T-cell (primary cell): ENCODE data around the gene FANCL. TPM values are rescaled to one million over a fixed set of nuclear protein-coding genes. Genes with fewer than 3 reads are reported as not detected.

Source experiments
- ATAC-seq, 4 experiments: fragments of 200-7000 bp in 3 of 4; fragments of 150-1000 bp in 1 of 4; cut with Tn5 transposase; replicated peaks in 1 of 4; 1 replicate in 3 of 4; 2 replicates in 1 of 4; pipeline ENCODE4 v1.10.0; 2021; ENCODE audit warnings: moderate library complexity in 3 of 4, mild to moderate bottlenecking in 2 of 4, moderate number of reproducible peaks in 1 of 4
- CTCF ChIA-PET, 2 donors: fragments of 300-600 bp; sonication (Branson Sonifier 250); formaldehyde crosslinking; loops; one replicate each; lab custom pipeline; 2022; ENCODE audit warnings: antibody characterized with exemption in 2 of 2; lab: Charles Lee
- POLR2A ChIA-PET, 2 donors: fragments of 300-600 bp; sonication (Branson Sonifier 250); formaldehyde crosslinking; loops; one replicate each; lab custom pipeline; 2022; ENCODE audit warnings: antibody characterized with exemption in 2 of 2; lab: Charles Lee
- DNase-seq, 35 experiments: peaks; one replicate each; pipeline versions ENCODE4 v3.0.0 to v3.0.0-alpha.2; 2013 to 2023
- H3K27ac ChIP-seq: one replicate; pipeline ENCODE4 v1.5.1; 2013; ENCODE audit warnings: low read length
- H3K27me3 ChIP-seq, 2 experiments: replicated peaks in 1 of 2; 1 replicate in 1 of 2; 2 replicates in 1 of 2; pipeline versions ENCODE4 v1.6.1 to v1.7.0; 2013; ENCODE audit warnings: low read length in 1 of 2, mixed read lengths in 1 of 2; ENCODE audit not compliant: control insufficient read depth in 2 of 2, insufficient read depth in 2 of 2; ENCODE audit errors: extremely low read depth in 1 of 2
- H3K36me3 ChIP-seq, 2 donors: 1 replicate in 1 of 2; 2 replicates in 1 of 2; pipeline versions ENCODE4 v1.6.1 to v1.7.0; 2013; ENCODE audit warnings: low read length in 1 of 2; ENCODE audit not compliant: control insufficient read depth in 2 of 2, insufficient read depth in 1 of 2; ENCODE audit errors: extremely low read depth in 1 of 2
- H3K4me1 ChIP-seq, 2 experiments: 1 replicate in 1 of 2; 2 replicates in 1 of 2; pipeline versions ENCODE4 v1.6.1 to v1.7.0; 2013; ENCODE audit warnings: low read length in 2 of 2, mixed read lengths in 1 of 2; ENCODE audit not compliant: insufficient read depth in 2 of 2, control insufficient read depth in 1 of 2; ENCODE audit errors: extremely low read depth in 1 of 2
- H3K4me3 ChIP-seq, 2 donors: 1 replicate in 1 of 2; 2 replicates in 1 of 2; pipeline versions ENCODE4 v1.5.1 to v1.7.0; 2013; ENCODE audit warnings: mild to moderate bottlenecking in 2 of 2, low read length in 1 of 2, moderate library complexity in 1 of 2; ENCODE audit not compliant: control insufficient read depth in 1 of 2; ENCODE audit errors: extremely low read depth in 1 of 2
- H3K9me3 ChIP-seq: 2 replicates; pipeline ENCODE4 v1.7.0; 2013
- H3K27ac Mint-ChIP-seq, 2 donors: one replicate each; pipeline ENCODE4 v1.8.0; 2020 to 2021; ENCODE audit warnings: mild to moderate bottlenecking in 2 of 2, mixed read lengths in 2 of 2
- H3K27me3 Mint-ChIP-seq, 2 donors: one replicate each; pipeline ENCODE4 v1.8.0; 2021 to 2022; ENCODE audit warnings: mixed read lengths in 2 of 2
- H3K36me3 Mint-ChIP-seq: one replicate; pipeline ENCODE4 v1.8.0; 2021; ENCODE audit warnings: mixed read lengths
- H3K4me1 Mint-ChIP-seq, 3 donors: one replicate each; pipeline ENCODE4 v1.8.0; 2020 to 2022; ENCODE audit warnings: mixed read lengths in 3 of 3, mild to moderate bottlenecking in 1 of 3
- H3K4me3 Mint-ChIP-seq, 3 donors: one replicate each; pipeline ENCODE4 v1.8.0; 2020 to 2022; ENCODE audit warnings: mild to moderate bottlenecking in 3 of 3, mixed read lengths in 3 of 3, moderate library complexity in 3 of 3
- H3K9me3 Mint-ChIP-seq, 3 donors: one replicate each; pipeline ENCODE4 v1.8.0; 2020 to 2022; ENCODE audit warnings: mixed read lengths in 3 of 3
- WGBS: methylation state at CpG from one replicate; pipeline ENCODE4 v1.1.5; 2013; ENCODE audit warnings: missing lambda C conversion rate; ENCODE audit not compliant: insufficient coverage; 5-methylcytosine and 5-hydroxymethylcytosine counted together
- total RNA-seq, 35 experiments: library from RNA in 6 of 35; stranded (reverse) in 6 of 35; fragments of 120-200 nt in 1 of 35; gene quantifications; one replicate each; pipeline versions ENCODE4 v1.2.1 to v1.2.4 and lab custom pipeline; 2013 to 2026

The FANCL gene
- total RNA-seq, 5 donors from 2014 or later (not counting 1 experiment from before 2014, with no cell fraction given) = 2.4 to 7.4 (median 5.2) TPM

- Histone ChIP-seq H3K27me3 (no peaks in the 10 kb centered on the region), H3K4me1 (no peaks in the 10 kb centered on the region), H3K4me3 (no peak overlapping the region), H3K36me3 (peaks cover 3 to 6% of the 10 kb centered on the region in 2 donors), H3K27ac (no peak overlapping the region), H3K9me3 (no peaks in the 10 kb centered on the region)
- no peak overlapping the region for H3K4me3 Mint-ChIP-seq
- no peaks in the 10 kb centered on the region for H3K27me3 Mint-ChIP-seq
- no peak for ATAC-seq
- POLR2A ChIA-PET = no interaction called here
- DNase-seq = no peak
- no peaks in the 10 kb centered on the region for H3K9me3 Mint-ChIP-seq
- no peaks in the 10 kb centered on the region for H3K4me1 Mint-ChIP-seq
- no peak overlapping the region for H3K27ac Mint-ChIP-seq
- WGBS = 100% methylated on average over 1 of the region's 3 CpGs
- CTCF ChIA-PET = no interaction called here
- H3K36me3 Mint-ChIP-seq = peaks cover 57% of the 10 kb centered on the region
Observed at GRCh38 chr2:58140508-58141072, 100.5 kb downstream of the FANCL start.

GRCh38 chr2:58138396-58139030 lies 102.6 kb downstream of the FANCL start:
- no peak for ATAC-seq
- Histone ChIP-seq H3K4me3 (no peak overlapping the region), H3K27me3 (no peaks in the 10 kb centered on the region), H3K36me3 (peaks cover 3 to 8% of the 10 kb centered on the region in 2 donors), H3K27ac (no peak overlapping the region), H3K4me1 (no peaks in the 10 kb centered on the region), H3K9me3 (no peaks in the 10 kb centered on the region)
- Mint-ChIP-seq H3K9me3 (no peaks in the 10 kb centered on the region), H3K4me1 (no peaks in the 10 kb centered on the region), H3K4me3 (no peak overlapping the region), H3K27me3 (no peaks in the 10 kb centered on the region), H3K27ac (no peak overlapping the region), H3K36me3 (peaks cover 51% of the 10 kb centered on the region)
- CTCF ChIA-PET = no interaction called here
- 100% methylated on average over 1 of the region's 3 CpGs for WGBS
- POLR2A ChIA-PET = no interaction called here
- no peak for DNase-seq

DNA sequence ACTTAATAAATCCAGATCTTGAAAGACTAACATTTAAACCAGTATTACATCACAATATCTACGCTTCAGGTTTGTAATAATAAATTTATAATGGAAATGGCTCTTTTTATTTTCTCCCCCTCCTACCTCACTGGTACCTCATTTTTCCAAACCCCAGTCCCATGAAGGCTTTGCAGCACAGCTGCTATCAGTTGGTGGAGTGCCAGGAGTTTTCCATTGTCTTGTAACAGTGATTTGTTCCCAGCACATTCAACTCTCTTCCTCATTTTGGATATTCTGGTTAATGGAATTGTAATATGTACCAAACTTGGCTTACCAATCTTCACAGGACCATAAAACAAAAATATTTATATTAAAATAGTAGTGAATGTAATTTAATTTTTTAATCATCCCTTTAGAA lies 103.3 kb downstream of the FANCL start:
- Mint-ChIP-seq H3K36me3 (peaks cover 53% of the 10 kb centered on the region), H3K4me3 (no peak overlapping the region), H3K27me3 (no peaks in the 10 kb centered on the region), H3K4me1 (no peaks in the 10 kb centered on the region), H3K27ac (no peak overlapping the region), H3K9me3 (no peaks in the 10 kb centered on the region)
- ChIA-PET CTCF (no interaction called here), POLR2A (no interaction called here)
- Histone ChIP-seq H3K36me3 (peaks cover 3 to 8% of the 10 kb centered on the region in 2 donors), H3K27ac (no peak overlapping the region), H3K9me3 (no peaks in the 10 kb centered on the region), H3K4me1 (no peaks in the 10 kb centered on the region), H3K4me3 (no peak overlapping the region), H3K27me3 (no peaks in the 10 kb centered on the region)
- WGBS = no CpG with 5 or more reads among the region's 1 CpG
- no peak for DNase-seq
- no peak for ATAC-seq

DNA sequence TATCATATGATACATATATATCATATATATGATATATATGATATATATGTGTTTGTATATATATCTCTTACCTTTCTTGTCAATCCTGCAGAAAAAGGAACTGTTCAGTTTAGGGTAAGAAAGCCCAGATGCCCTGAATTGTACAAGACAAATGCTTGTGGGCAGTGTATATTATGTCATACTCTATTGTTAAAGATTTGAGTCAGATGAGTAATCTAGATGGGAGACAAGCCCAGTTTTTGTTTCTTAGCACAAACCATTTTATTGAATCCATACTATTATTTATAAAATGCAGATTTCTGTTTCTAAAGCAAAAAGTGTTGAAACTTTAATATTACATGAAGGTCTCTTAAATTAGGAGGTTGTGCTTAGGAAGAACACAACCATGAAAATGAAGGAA lies 103.9 kb downstream of the FANCL start:
- POLR2A ChIA-PET = no interaction called here
- no peaks in the 10 kb centered on the region for H3K9me3 Mint-ChIP-seq
- H3K9me3 ChIP-seq = no peaks in the 10 kb centered on the region
- H3K36me3 ChIP-seq = peaks cover 3 to 8% of the 10 kb centered on the region in 2 donors
- H3K4me1 Mint-ChIP-seq = no peaks in the 10 kb centered on the region
- no peak overlapping the region for H3K27ac Mint-ChIP-seq
- ATAC-seq (no peak), DNase-seq (no peak)
- H3K27me3 ChIP-seq = no peaks in the 10 kb centered on the region
- no peak overlapping the region for H3K27ac ChIP-seq
- peaks cover 54% of the 10 kb centered on the region for H3K36me3 Mint-ChIP-seq
- no peak overlapping the region for H3K4me3 Mint-ChIP-seq
- no peak overlapping the region for H3K4me3 ChIP-seq
- no peaks in the 10 kb centered on the region for H3K27me3 Mint-ChIP-seq
- no peaks in the 10 kb centered on the region for H3K4me1 ChIP-seq
- CTCF ChIA-PET = no interaction called here

DNA sequence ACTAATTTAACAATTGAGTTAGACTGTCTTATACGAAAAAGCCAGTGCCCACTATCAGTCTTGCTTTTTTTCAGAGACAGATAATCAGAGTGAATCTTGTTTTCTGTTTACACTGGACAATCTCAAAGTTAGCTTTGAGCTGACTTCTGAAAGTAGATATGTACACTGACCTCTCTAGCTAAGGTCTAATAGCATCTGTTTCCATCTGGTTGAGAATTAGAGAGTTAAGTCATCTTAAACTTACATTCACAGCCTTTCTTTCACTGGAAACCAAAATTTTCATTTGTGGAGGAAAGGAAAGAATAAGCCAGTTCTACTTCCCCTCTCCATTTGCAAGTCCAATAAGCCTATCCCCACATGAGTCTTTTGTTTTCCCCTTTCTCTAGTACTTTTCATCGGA lies 105.3 kb downstream of the FANCL start:
- H3K27me3 Mint-ChIP-seq = no peaks in the 10 kb centered on the region
- no peak overlapping the region for H3K27ac Mint-ChIP-seq
- ATAC-seq (no peak), DNase-seq (no peak)
- no peaks in the 10 kb centered on the region for H3K27me3 ChIP-seq
- no peak overlapping the region for H3K4me3 ChIP-seq
- H3K9me3 ChIP-seq = no peaks in the 10 kb centered on the region
- ChIA-PET CTCF (interaction anchor here in 1 of 2 donors (0.6 kb wide), 1 partner anchor 66 kb away, joined by 8 read pairs; no protein-coding TSS in a partner anchor), POLR2A (no interaction called here)
- WGBS = 100% methylated on average over 1 of the region's 2 CpGs
- H3K4me1 Mint-ChIP-seq = no peaks in the 10 kb centered on the region
- peaks cover 55% of the 10 kb centered on the region for H3K36me3 Mint-ChIP-seq
- no peak overlapping the region for H3K4me3 Mint-ChIP-seq
- peaks cover 3 to 11% of the 10 kb centered on the region in 2 donors for H3K36me3 ChIP-seq
- H3K27ac ChIP-seq = no peak overlapping the region
- no peaks in the 10 kb centered on the region for H3K4me1 ChIP-seq
- no peaks in the 10 kb centered on the region for H3K9me3 Mint-ChIP-seq

- Histone ChIP-seq H3K27ac (no peak overlapping the region), H3K9me3 (no peaks in the 10 kb centered on the region), H3K27me3 (no peaks in the 10 kb centered on the region), H3K4me1 (no peaks in the 10 kb centered on the region), H3K36me3 (peaks cover 0 to 5% of the 10 kb centered on the region in 2 donors), H3K4me3 (no peak overlapping the region)
- Mint-ChIP-seq H3K4me1 (no peaks in the 10 kb centered on the region), H3K27ac (no peak overlapping the region), H3K27me3 (no peaks in the 10 kb centered on the region), H3K9me3 (no peaks in the 10 kb centered on the region), H3K4me3 (no peak overlapping the region), H3K36me3 (peaks cover 39% of the 10 kb centered on the region)
- DNase-seq = no peak
- ATAC-seq = no peak
- ChIA-PET POLR2A (no interaction called here), CTCF (no interaction called here)
Observed at GRCh38 chr2:58133395-58133794, 107.7 kb downstream of the FANCL start.
